PC-9 (cell line): Measurements from ENCODE around the gene MRPS11.

ENCODE experiments used
- EZH2 ChIP-seq: fragments of 200-600 bp; sonication (generic); IDR thresholded peaks from 2 replicates; pipeline ENCODE4 v1.8.0; 2017; ENCODE audit warnings: antibody characterized with exemption, low read depth
- TF ChIP-seq, protein P1 (sequence below): fragments of 200-600 bp; sonication (generic); conservative IDR thresholded peaks from 2 replicates; pipeline ENCODE4 v1.6.1; 2017; ENCODE audit warnings: mixed run types, antibody characterized with exemption, mild to moderate bottlenecking, moderate library complexity

DNA sequence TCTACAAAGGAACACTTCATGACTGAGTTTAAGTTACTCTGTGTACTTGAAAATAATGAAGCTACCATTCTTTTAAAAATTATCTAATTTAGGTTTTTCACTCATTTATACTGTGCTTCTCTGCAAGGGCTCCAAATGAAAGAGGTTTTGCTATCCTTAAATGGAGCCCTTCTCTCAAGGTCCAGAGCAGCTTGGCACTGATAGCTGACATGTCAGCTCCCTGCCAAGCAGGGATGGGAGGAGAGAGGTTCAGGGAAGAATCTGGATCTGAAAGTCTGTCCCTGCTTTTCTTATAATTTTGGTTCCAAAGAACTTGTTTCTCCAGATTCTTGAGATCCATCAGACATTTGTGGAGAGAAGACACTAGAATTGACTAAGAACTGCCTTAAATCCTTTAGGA, 39.1 kb downstream of the MRPS11 start:
- no peak for TF ChIP-seq EZH2
- TF ChIP-seq, protein P1, sequence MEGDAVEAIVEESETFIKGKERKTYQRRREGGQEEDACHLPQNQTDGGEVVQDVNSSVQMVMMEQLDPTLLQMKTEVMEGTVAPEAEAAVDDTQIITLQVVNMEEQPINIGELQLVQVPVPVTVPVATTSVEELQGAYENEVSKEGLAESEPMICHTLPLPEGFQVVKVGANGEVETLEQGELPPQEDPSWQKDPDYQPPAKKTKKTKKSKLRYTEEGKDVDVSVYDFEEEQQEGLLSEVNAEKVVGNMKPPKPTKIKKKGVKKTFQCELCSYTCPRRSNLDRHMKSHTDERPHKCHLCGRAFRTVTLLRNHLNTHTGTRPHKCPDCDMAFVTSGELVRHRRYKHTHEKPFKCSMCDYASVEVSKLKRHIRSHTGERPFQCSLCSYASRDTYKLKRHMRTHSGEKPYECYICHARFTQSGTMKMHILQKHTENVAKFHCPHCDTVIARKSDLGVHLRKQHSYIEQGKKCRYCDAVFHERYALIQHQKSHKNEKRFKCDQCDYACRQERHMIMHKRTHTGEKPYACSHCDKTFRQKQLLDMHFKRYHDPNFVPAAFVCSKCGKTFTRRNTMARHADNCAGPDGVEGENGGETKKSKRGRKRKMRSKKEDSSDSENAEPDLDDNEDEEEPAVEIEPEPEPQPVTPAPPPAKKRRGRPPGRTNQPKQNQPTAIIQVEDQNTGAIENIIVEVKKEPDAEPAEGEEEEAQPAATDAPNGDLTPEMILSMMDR: no peak
